GM23248 (cell line): ENCODE data around the gene TMIGD3. TPM values are rescaled to one million over a fixed set of nuclear protein-coding genes. Genes with fewer than 3 reads are reported as not detected.

Experiments
- DNase-seq: peaks from one replicate; pipeline ENCODE4 v3.0.0-alpha.2; 2015
- H2AFZ ChIP-seq: fragments of 200-600 bp; sonication (generic); 2 replicates; pipeline ENCODE4 v1.6.1; 2016; ENCODE audit warnings: antibody characterized with exemption
- H3F3A ChIP-seq: fragments of 200-600 bp; sonication (generic); 2 replicates; pipeline ENCODE4 v1.6.1; 2016; ENCODE audit warnings: mild to moderate bottlenecking, antibody characterized with exemption, mixed run types; ENCODE audit not compliant: insufficient read depth
- H3K27ac ChIP-seq: fragments of 200-600 bp; sonication (generic); 2 replicates; pipeline ENCODE4 v1.5.1; 2016; ENCODE audit warnings: mild to moderate bottlenecking
- H3K27me3 ChIP-seq: fragments of 200-600 bp; sonication (generic); replicated peaks from 2 replicates; pipeline ENCODE4 v1.6.1; 2016; ENCODE audit warnings: mild to moderate bottlenecking; ENCODE audit not compliant: insufficient read depth
- H3K36me3 ChIP-seq: fragments of 200-600 bp; sonication (generic); 2 replicates; pipeline ENCODE4 v1.6.1; 2016; ENCODE audit warnings: low read depth, mild to moderate bottlenecking
- H3K4me1 ChIP-seq: fragments of 200-600 bp; sonication (generic); 2 replicates; pipeline ENCODE4 v1.6.1; 2016; ENCODE audit warnings: mild to moderate bottlenecking; ENCODE audit not compliant: insufficient read depth
- H3K4me2 ChIP-seq: fragments of 200-600 bp; sonication (generic); one replicate; pipeline ENCODE4 v1.6.1; 2016; ENCODE audit warnings: mild to moderate bottlenecking; ENCODE audit not compliant: unreplicated experiment
- H3K4me3 ChIP-seq: fragments of 200-600 bp; sonication (generic); 2 replicates; pipeline ENCODE4 v1.5.1; 2016; ENCODE audit warnings: mild to moderate bottlenecking
- H3K79me2 ChIP-seq: fragments of 200-600 bp; sonication (generic); 2 replicates; pipeline ENCODE4 v1.6.1; 2016; ENCODE audit warnings: mild to moderate bottlenecking; ENCODE audit not compliant: insufficient read depth
- H3K9ac ChIP-seq: fragments of 200-600 bp; sonication (generic); 2 replicates; pipeline ENCODE4 v1.6.1; 2016; ENCODE audit warnings: mild to moderate bottlenecking
- H3K9me2 ChIP-seq: fragments of 200-600 bp; sonication (generic); 2 replicates; pipeline ENCODE4 v1.6.1; 2016; ENCODE audit warnings: mixed run types, mild to moderate bottlenecking, moderate library complexity; ENCODE audit not compliant: insufficient read depth
- H3K9me3 ChIP-seq: fragments of 200-600 bp; sonication (generic); one replicate; pipeline ENCODE4 v1.6.1; 2017; ENCODE audit warnings: low read depth
- H4K20me1 ChIP-seq: fragments of 200-600 bp; sonication (generic); 2 replicates; pipeline ENCODE4 v1.6.0; 2016; ENCODE audit not compliant: insufficient read depth
- EZH2 ChIP-seq: fragments of 200-600 bp; sonication (generic); IDR thresholded peaks from 2 replicates; pipeline ENCODE4 v1.6.1; 2018; ENCODE audit warnings: antibody characterized with exemption, mild to moderate bottlenecking; ENCODE audit not compliant: insufficient read depth, poor library complexity, severe bottlenecking
- EZH2phosphoT487 ChIP-seq: fragments of 200-600 bp; sonication (generic); IDR thresholded peaks from 2 replicates; pipeline ENCODE4 v1.6.1; 2018; ENCODE audit warnings: antibody characterized with exemption, moderate library complexity, mild to moderate bottlenecking, low read depth; ENCODE audit not compliant: insufficient read depth
- WGBS, 2 experiments: methylation state at CpG; one replicate each; pipeline ENCODE4 v1.1.6; 2015 to 2017; ENCODE audit warnings: low lambda C conversion rate in 2 of 2, low coverage in 1 of 2; ENCODE audit errors: missing lambda C conversion rate in 2 of 2; 5-methylcytosine and 5-hydroxymethylcytosine counted together
- in situ Hi-C: fragments of 300-500 bp; cut with MboI; formaldehyde crosslinking; loops from 2 replicates; pipeline ENCODE4 v1.15.0; 2020
- polyA plus RNA-seq: library from polyadenylated mRNA; unstranded; fragments of >200 nt; fragmentation: Nextera tagmentation; extraction: Ambion mirVana; gene quantifications from 2 replicates; pipeline ENCODE4 v1.2.1, GENCODE V29; 2016
- total RNA-seq: library from RNA; depleted of rRNA; stranded (reverse); fragments of >200 nt; shearing (Covaris generic); gene quantifications from 2 replicates; pipeline ENCODE4 v1.2.3, GENCODE V29; 2014

The TMIGD3 gene
- total and polyA plus RNA-seq, 2 experiments from 2014 or later: not detected

- Histone ChIP-seq H3K36me3 (peaks cover 22% of the 10 kb centered on the region), H3K9me3 (no peaks in the 10 kb centered on the region), H4K20me1 (no peaks in the 10 kb centered on the region), H3K4me3 (no peak overlapping the region), H3K4me1 (no peaks in the 10 kb centered on the region), H3K27me3 (no peaks in the 10 kb centered on the region), H3K79me2 (no peaks in the 10 kb centered on the region), H3K4me2 (no peak overlapping the region), H3K9me2 (no peaks in the 10 kb centered on the region), H3K27ac (no peak overlapping the region), H2AFZ (no peak overlapping the region), H3F3A (0 out of 2 replicates have a peak, but pooled peaks cover 1% of the 10 kb centered on the region), H3K9ac (no peak overlapping the region)
- TF ChIP-seq EZH2phosphoT487 (no peak), EZH2 (no peak)
- DNase-seq: no peak
- in situ Hi-C loops: no loop called here
- 95% methylated on average over 2 of the region's 2 CpGs for WGBS, 2 experiments
Measured at GRCh38 chr1:111465754-111466153, 37.7 kb downstream of the TMIGD3 start.

- H3F3A ChIP-seq: 0 out of 2 replicates have a peak, but pooled peaks cover 5% of the 10 kb centered on the region
- H2AFZ ChIP-seq: no peak overlapping the region
- H3K9ac ChIP-seq: no peak overlapping the region
- H3K9me2 ChIP-seq: no peaks in the 10 kb centered on the region
- H3K27ac ChIP-seq: no peak overlapping the region
- peaks cover 38% of the 10 kb centered on the region for H3K36me3 ChIP-seq
- H4K20me1 ChIP-seq: no peaks in the 10 kb centered on the region
- H3K79me2 ChIP-seq: no peaks in the 10 kb centered on the region
- WGBS, 2 experiments: 69 to 79% methylated on average over 4 of the region's 4 CpGs
- H3K4me1 ChIP-seq: no peaks in the 10 kb centered on the region
- in situ Hi-C loops: no loop called here
- H3K9me3 ChIP-seq: no peaks in the 10 kb centered on the region
- H3K4me3 ChIP-seq: no peak overlapping the region
- TF ChIP-seq EZH2phosphoT487: no peak
- TF ChIP-seq EZH2: no peak
- no peak overlapping the region for H3K4me2 ChIP-seq
- H3K27me3 ChIP-seq: no peaks in the 10 kb centered on the region
- DNase-seq: peak; percentile 33
Measured at GRCh38 chr1:111463029-111463683, 40.3 kb downstream of the TMIGD3 start.

GRCh38 chr1:111462370-111463028 is 40.9 kb downstream of the TMIGD3 start:
- H4K20me1 ChIP-seq: no peaks in the 10 kb centered on the region
- no peaks in the 10 kb centered on the region for H3K79me2 ChIP-seq
- H3K9me3 ChIP-seq: no peaks in the 10 kb centered on the region
- H3K9ac ChIP-seq: no peak overlapping the region
- H3K9me2 ChIP-seq: no peaks in the 10 kb centered on the region
- WGBS, 2 experiments: 96 to 100% methylated on average over 4 of the region's 4 CpGs
- H3K27ac ChIP-seq: no peak overlapping the region
- H3K36me3 ChIP-seq: peaks cover 45% of the 10 kb centered on the region
- no peak for DNase-seq
- H3K4me2 ChIP-seq: no peak overlapping the region
- H3K4me1 ChIP-seq: no peaks in the 10 kb centered on the region
- 0 out of 2 replicates have a peak, but pooled peaks cover 5% of the 10 kb centered on the region for H3F3A ChIP-seq
- no peak overlapping the region for H2AFZ ChIP-seq
- in situ Hi-C loops: no loop called here
- TF ChIP-seq EZH2phosphoT487 (no peak), EZH2 (no peak)
- no peaks in the 10 kb centered on the region for H3K27me3 ChIP-seq
- no peak overlapping the region for H3K4me3 ChIP-seq

GRCh38 chr1:111461765-111462164 is 41.7 kb downstream of the TMIGD3 start:
- H2AFZ ChIP-seq: no peak overlapping the region
- no peaks in the 10 kb centered on the region for H3K9me2 ChIP-seq
- in situ Hi-C loops: no loop called here
- TF ChIP-seq EZH2phosphoT487 (no peak), EZH2 (no peak)
- no peak overlapping the region for H3K4me3 ChIP-seq
- no peaks in the 10 kb centered on the region for H3K79me2 ChIP-seq
- no peaks in the 10 kb centered on the region for H3K4me1 ChIP-seq
- H3K36me3 ChIP-seq: peaks cover 52% of the 10 kb centered on the region
- no peak for DNase-seq
- no peak overlapping the region for H3K4me2 ChIP-seq
- whole genome bisulfite sequencing, 2 experiments: 90 to 93% methylated on average over 6 of the region's 6 CpGs
- H3K27me3 ChIP-seq: no peaks in the 10 kb centered on the region
- 0 out of 2 replicates have a peak, but pooled peaks cover 5% of the 10 kb centered on the region for H3F3A ChIP-seq
- no peaks in the 10 kb centered on the region for H3K9me3 ChIP-seq
- H3K9ac ChIP-seq: no peak overlapping the region
- no peak overlapping the region for H3K27ac ChIP-seq
- no peaks in the 10 kb centered on the region for H4K20me1 ChIP-seq
